ENCODE results near the gene ZSCAN1. TPM values are rescaled to one million over a fixed set of nuclear protein-coding genes. Genes with fewer than 3 reads are reported as not detected.

The ZSCAN1 gene
- polyA plus RNA-seq, 1 of the 3 experiments (the other 2 are of a cell fraction): not detected

DNA sequence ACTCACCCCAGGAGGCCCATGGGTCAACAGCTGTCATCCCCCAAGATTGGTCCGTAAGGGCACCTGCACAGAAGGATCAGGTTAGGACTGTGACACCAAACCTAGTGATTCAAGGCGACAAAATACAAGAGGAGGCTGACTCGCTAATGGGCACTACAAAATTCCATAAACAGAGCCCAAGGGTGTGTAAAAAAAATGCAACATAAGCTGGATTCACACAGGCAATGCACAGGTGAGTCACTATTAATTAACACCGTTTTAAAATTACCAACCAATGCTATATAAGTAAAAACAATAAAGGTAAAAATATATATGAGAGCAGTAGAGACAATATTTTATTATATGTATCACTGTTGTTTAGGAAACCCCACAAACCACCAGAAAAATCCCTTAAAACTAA lies 33.1 kb upstream of the ZSCAN1 start:
- Histone ChIP-seq H3K9me3 (peaks cover 14% of the 10 kb centered on the region; the same call in 1 of the 2 replicates), H3K4me3 (ENCODE audit: low read depth in 2 of 2, low read length in 1 of 2) (peak overlapping the region in 1 of 2 experiments; percentile 3; a peak in 1 of 4 replicates), H3K27me3 (ENCODE audit: insufficient read depth) (no peaks in the 10 kb centered on the region), H4K20me1 (ENCODE audit: insufficient read depth) (no peaks in the 10 kb centered on the region), H3K4me2 (no peak overlapping the region), H2AFZ (ENCODE audit: low read depth) (no peak overlapping the region), H3K36me3 (replicated peaks in 1 of 2; ENCODE audit: control insufficient read depth in 1 of 2, insufficient read depth in 2 of 2, low read length in 1 of 2) (peaks cover 27 to 33% of the 10 kb centered on the region in 2 experiments), H3K9me2 (no peaks in the 10 kb centered on the region), H3K4me1 (ENCODE audit: control insufficient read depth in 1 of 2, insufficient read depth in 2 of 2, low read depth in 1 of 2, low read length in 1 of 2) (no peaks in the 10 kb centered on the region; a peak in 1 of 4 replicates), H3K79me2 (ENCODE audit: insufficient read depth) (peaks cover 5% of the 10 kb centered on the region; the same call in 1 of the 2 replicates), H3F3A (replicated peaks; ENCODE audit: insufficient read depth) (no peaks in the 10 kb centered on the region), H3K27ac (ENCODE audit: low read depth in 2 of 2, low read length in 1 of 2) (no peak overlapping the region), H3K9ac (no peak overlapping the region)
- ChIA-PET POLR2A (interaction anchor here (0.6 kb wide), 1 partner anchor 282 kb away, joined by 3 read pairs; no protein-coding TSS in a partner anchor), CTCF (no interaction called here)
- WGBS (ENCODE audit: low lambda C conversion rate): 71% methylated on average over 4 of the region's 4 CpGs
- no peak for DNase-seq
- TF ChIP-seq, protein P1, sequence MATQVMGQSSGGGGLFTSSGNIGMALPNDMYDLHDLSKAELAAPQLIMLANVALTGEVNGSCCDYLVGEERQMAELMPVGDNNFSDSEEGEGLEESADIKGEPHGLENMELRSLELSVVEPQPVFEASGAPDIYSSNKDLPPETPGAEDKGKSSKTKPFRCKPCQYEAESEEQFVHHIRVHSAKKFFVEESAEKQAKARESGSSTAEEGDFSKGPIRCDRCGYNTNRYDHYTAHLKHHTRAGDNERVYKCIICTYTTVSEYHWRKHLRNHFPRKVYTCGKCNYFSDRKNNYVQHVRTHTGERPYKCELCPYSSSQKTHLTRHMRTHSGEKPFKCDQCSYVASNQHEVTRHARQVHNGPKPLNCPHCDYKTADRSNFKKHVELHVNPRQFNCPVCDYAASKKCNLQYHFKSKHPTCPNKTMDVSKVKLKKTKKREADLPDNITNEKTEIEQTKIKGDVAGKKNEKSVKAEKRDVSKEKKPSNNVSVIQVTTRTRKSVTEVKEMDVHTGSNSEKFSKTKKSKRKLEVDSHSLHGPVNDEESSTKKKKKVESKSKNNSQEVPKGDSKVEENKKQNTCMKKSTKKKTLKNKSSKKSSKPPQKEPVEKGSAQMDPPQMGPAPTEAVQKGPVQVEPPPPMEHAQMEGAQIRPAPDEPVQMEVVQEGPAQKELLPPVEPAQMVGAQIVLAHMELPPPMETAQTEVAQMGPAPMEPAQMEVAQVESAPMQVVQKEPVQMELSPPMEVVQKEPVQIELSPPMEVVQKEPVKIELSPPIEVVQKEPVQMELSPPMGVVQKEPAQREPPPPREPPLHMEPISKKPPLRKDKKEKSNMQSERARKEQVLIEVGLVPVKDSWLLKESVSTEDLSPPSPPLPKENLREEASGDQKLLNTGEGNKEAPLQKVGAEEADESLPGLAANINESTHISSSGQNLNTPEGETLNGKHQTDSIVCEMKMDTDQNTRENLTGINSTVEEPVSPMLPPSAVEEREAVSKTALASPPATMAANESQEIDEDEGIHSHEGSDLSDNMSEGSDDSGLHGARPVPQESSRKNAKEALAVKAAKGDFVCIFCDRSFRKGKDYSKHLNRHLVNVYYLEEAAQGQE (IDR thresholded peaks at IDR 0.05; ENCODE audit: low read depth, low read length): no peak
- TF ChIP-seq TAF1 (IDR thresholded peaks at IDR 0.05; ENCODE audit: borderline replicate concordance, low read depth, low read length) (no peak), NFIC (IDR thresholded peaks at IDR 0.05; ENCODE audit: borderline replicate concordance) (no peak), TEAD4 (IDR thresholded peaks at IDR 0.05; ENCODE audit: borderline replicate concordance, insufficient read depth) (no peak), FOSL2 (IDR thresholded peaks at IDR 0.05; ENCODE audit: borderline replicate concordance, low read depth) (no peak), TCF12 (IDR thresholded peaks at IDR 0.05) (no peak)

DNA sequence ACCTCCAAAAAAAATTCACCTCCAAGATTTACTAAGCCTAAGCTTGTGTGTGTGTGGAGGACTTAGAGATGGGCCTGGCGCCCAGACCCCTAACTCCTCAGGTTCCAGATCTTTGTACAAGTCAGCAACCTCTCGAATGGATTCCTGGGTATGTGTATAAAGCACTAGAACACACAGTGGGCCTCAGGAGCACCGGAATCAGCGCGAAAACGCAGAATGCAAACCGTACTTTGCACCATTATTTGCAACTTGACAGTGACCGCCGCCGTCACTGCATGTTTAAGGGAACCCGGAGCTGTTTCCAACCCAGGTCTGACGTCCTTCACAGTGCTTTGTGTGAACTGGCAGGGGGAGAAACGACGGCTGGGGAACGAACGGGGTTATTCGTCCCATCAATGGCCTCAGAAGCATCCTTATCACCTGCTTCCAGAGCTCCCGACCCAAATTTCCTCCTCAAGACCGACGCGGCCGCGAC lies 31.9 kb upstream of the ZSCAN1 start:
- Histone ChIP-seq H3K4me2 (peak overlapping the region; percentile 65), H3K4me3 (ENCODE audit: low read depth in 2 of 2, low read length in 1 of 2) (peak overlapping the region; percentile 68 to 70), H3K9me3 (peaks cover 14% of the 10 kb centered on the region), H3K9ac (peak overlapping the region; percentile 71), H3F3A (replicated peaks; ENCODE audit: insufficient read depth) (no peaks in the 10 kb centered on the region), H3K27me3 (ENCODE audit: insufficient read depth) (no peaks in the 10 kb centered on the region), H3K9me2 (no peaks in the 10 kb centered on the region), H3K4me1 (ENCODE audit: control insufficient read depth in 1 of 2, insufficient read depth in 2 of 2, low read depth in 1 of 2, low read length in 1 of 2) (no peaks in the 10 kb centered on the region; a peak in 1 of 4 replicates), H3K27ac (ENCODE audit: low read depth in 2 of 2, low read length in 1 of 2) (peak overlapping the region in 1 of 2 experiments; percentile 76; a peak in 1 of 4 replicates), H3K79me2 (ENCODE audit: insufficient read depth) (peaks cover 5% of the 10 kb centered on the region; the same call in 1 of the 2 replicates), H4K20me1 (ENCODE audit: insufficient read depth) (no peaks in the 10 kb centered on the region), H2AFZ (ENCODE audit: low read depth) (peak overlapping the region; percentile 95; the same call in 1 of the 2 replicates), H3K36me3 (replicated peaks in 1 of 2; ENCODE audit: control insufficient read depth in 1 of 2, insufficient read depth in 2 of 2, low read length in 1 of 2) (peaks cover 25 to 33% of the 10 kb centered on the region in 2 experiments)
- CTCF ChIA-PET: interaction anchor here (1.0 to 1.7 kb wide), 2 partner anchors 12 to 18 kb away, joined by 3 read pairs; no protein-coding TSS in a partner anchor
- 63% methylated on average over 13 of the region's 23 CpGs for WGBS (ENCODE audit: low lambda C conversion rate)
- DNase-seq: peak; percentile 33
- POLR2A ChIA-PET: interaction anchor here (0.9 to 1.5 kb wide), 5 partner anchors 57 to 338 kb away, joined by 4 to 5 read pairs (median 4); partner anchors contain the start of genes ZNF135, ZNF274, ZNF551 and ZSCAN18
- TF ChIP-seq RXRA (IDR thresholded peaks at IDR 0.05; ENCODE audit: borderline replicate concordance, low read depth): no peak
- TF ChIP-seq, protein P1 (IDR thresholded peaks at IDR 0.05; ENCODE audit: low read depth, low read length): no peak
- TF ChIP-seq NFIC (IDR thresholded peaks at IDR 0.05; ENCODE audit: borderline replicate concordance): no peak
- TF ChIP-seq RFX5 (IDR thresholded peaks at IDR 0.05; ENCODE audit: low read length): no peak
- TF ChIP-seq MXI1 (IDR thresholded peaks at IDR 0.05; ENCODE audit: low read depth, low read length): no peak
- no peak for TF ChIP-seq GABPA (IDR thresholded peaks at IDR 0.05; ENCODE audit: low read depth)
- no peak for TF ChIP-seq TEAD4 (IDR thresholded peaks at IDR 0.05; ENCODE audit: borderline replicate concordance, insufficient read depth)
- no peak for TF ChIP-seq GATA2 (CRISPR knock-in tag; IDR thresholded peaks at IDR 0.05)
- no peak for TF ChIP-seq USF2 (IDR thresholded peaks at IDR 0.05; ENCODE audit: borderline replicate concordance, low read depth, low read length)
- TF ChIP-seq FOXJ3 (CRISPR knock-in tag; IDR thresholded peaks at IDR 0.05): no peak
- no peak for TF ChIP-seq ELF1 (IDR thresholded peaks at IDR 0.05)
- TF ChIP-seq POLR2AphosphoS5 (IDR thresholded peaks at IDR 0.05; ENCODE audit: low read depth, low read length): no peak
- TF ChIP-seq, protein P2, sequence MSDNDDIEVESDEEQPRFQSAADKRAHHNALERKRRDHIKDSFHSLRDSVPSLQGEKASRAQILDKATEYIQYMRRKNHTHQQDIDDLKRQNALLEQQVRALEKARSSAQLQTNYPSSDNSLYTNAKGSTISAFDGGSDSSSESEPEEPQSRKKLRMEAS (IDR thresholded peaks at IDR 0.05; ENCODE audit: low read depth): no peak

All from SK-N-SH (cell line).